Vagina (tissue), 2 donors: ENCODE measurements around the gene PUS1.

Experiments
- CTCF ChIP-seq, 3 experiments: fragments of 450-650 bp in 2 of 3; fragments of 200-600 bp in 1 of 3; sonication (generic) in 1 of 3; IDR thresholded peaks; one replicate each; pipeline ENCODE4 v1.5.1; 2017 to 2019; ENCODE audit warnings: antibody characterized with exemption in 3 of 3, mild to moderate bottlenecking in 2 of 3, moderate library complexity in 2 of 3
- POLR2A ChIP-seq, 2 donors: fragments of 450-650 bp; IDR thresholded peaks; one replicate each; pipeline ENCODE4 v1.6.1; 2017; ENCODE audit warnings: antibody characterized with exemption in 2 of 2, mild to moderate bottlenecking in 2 of 2, moderate library complexity in 2 of 2
- POLR2AphosphoS5 ChIP-seq, 2 donors: sonication (generic); formaldehyde crosslinking; IDR thresholded peaks; one replicate each; pipeline ENCODE4 v1.9.0; 2017; ENCODE audit warnings: antibody characterized with exemption in 2 of 2, mild to moderate bottlenecking in 2 of 2, low read depth in 1 of 2; ENCODE audit not compliant: insufficient read depth in 1 of 2

GRCh38 chr12:131950182-131950913 lies 21.3 kb downstream of the PUS1 start:
- TF ChIP-seq CTCF (IDR thresholded peaks at IDR 0.05) (no peak), POLR2AphosphoS5 (IDR thresholded peaks at IDR 0.05; ENCODE audit: insufficient read depth in 1 of 2, low read depth in 1 of 2) (no peak), POLR2A (IDR thresholded peaks at IDR 0.05) (no peak)
